DMS53 treated with DMSO at 0.1 percent for 48 hours (cell line): ENCODE results near the gene HK2.
A peak's percentile ranks its signal among the peaks of the same experiment; 100 is the strongest.

Experiments
- DNase-seq: peaks from one replicate; lab custom pipeline; 2025; ENCODE audit not compliant: unreplicated experiment; lab: John Stamatoyannopoulos, UW

Gene HK2

GRCh38 chr2:74930811-74931486 lies 97.0 kb downstream of the HK2 start:
- no peak for DNase-seq

- no peak for DNase-seq
Observed at GRCh38 chr2:74931940-74932339, 98.0 kb downstream of the HK2 start.

DNA sequence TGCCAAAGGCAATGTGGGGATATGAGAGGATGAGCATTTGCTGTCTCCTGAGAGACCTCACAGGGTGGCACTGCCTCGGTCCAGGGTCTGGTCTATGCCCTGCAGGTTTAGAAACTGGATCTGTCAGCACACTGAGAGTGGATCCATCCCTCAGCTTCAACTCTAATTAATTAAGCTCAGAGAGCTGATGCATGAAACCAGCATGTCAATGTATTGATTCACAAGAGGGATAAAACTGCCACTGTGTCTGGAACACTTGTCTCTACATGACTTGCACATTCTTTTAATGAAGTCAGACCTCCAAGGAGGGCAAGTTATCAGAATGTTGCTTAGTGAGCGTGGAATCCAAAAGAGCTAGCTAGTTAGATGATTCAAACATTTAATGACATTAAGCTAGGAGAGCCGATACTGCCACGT lies 102.1 kb downstream of the HK2 start:
- no peak for DNase-seq

- DNase-seq = peak; percentile 21
Observed at GRCh38 chr2:74937221-74937880, 103.4 kb downstream of the HK2 start.

- no peak for DNase-seq
Observed at GRCh38 chr2:74938264-74938663, 104.3 kb downstream of the HK2 start.

DNA sequence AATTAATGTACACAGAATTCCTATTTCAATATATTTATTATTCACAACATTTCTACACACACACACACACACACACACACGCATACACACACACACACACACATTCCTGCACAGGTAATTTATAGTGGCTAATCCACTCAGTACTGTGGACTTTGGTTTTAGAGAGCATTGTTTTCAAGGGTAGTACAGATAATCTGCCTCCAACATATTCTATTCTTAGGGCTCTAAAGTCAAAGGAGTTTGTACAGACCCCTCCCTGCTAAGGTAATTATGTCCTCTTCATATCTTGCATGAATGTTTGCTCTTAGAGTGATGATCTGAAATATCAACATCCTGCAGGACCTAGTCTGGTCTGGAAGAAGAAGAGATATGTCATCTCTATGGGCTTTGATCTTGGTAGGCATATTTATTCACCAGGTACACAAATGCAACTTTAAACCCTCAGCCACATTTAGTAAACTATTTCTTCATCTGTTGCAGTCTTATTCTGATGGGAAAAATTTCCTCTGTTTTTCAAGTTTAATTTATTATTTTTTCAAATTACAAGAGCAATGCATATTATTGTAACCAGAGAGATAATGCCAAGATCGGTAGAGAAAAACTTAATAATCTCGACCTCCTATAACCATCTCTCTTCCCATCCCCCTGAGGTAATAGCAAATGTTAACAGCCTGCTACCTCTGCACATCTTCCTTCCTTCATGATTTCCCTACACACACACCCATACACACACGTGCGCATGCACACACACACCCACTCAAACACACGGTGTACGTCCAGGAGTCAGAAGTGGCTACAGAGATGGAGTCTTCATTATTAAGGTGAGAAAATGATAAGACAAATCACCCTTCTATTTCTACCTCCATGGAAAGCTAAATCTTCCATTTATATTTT lies 106.2 kb downstream of the HK2 start:
- DNase-seq = peak; percentile 24

- DNase-seq = no peak
Observed at GRCh38 chr2:74941284-74941683, 107.4 kb downstream of the HK2 start.

DNA sequence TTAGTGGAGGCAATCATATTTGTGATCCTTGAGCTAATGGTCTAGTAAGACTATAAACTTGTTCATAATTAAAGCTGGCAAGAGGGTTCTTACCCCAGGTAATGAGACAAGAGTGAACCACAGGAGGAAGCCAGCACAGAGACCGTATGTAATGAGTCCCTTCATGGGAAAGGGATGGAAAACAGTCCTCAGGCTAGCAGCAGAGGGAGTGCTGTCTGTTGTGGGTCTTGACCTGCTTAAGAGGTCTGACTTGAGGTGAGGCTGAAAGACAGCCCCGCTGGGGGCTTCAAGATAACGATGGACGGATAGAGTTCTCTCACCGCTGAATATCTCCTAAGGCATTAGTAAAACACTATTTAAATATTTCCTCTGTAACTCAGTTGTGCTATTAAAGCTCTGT lies 108.3 kb downstream of the HK2 start:
- no peak for DNase-seq
